Spleen (tissue), 11 donors: Measurements from ENCODE around the gene SCN1B. TPM values are rescaled to one million over a fixed set of nuclear protein-coding genes. Genes with fewer than 3 reads are reported as not detected.

ENCODE experiments used
- DNase-seq: peaks from one replicate; pipeline ENCODE4 v3.0.0-alpha.2; 2020
- H3K27ac ChIP-seq, 8 donors: fragments of 200-600 bp; sonication (generic) in 7 of 8; 1 replicate in 4 of 8; 2 replicates in 4 of 8; pipeline versions ENCODE4 v1.5.0 to v1.8.0; 2016 to 2021; ENCODE audit warnings: inconsistent platforms in 4 of 8, mild to moderate bottlenecking in 4 of 8, moderate library complexity in 1 of 8
- H3K27me3 ChIP-seq, 7 donors: fragments of 200-600 bp; sonication (generic) in 6 of 7; replicated peaks in 1 of 7; 1 replicate in 4 of 7; 2 replicates in 3 of 7; pipeline versions ENCODE4 v1.5.0 to v1.8.0; 2016 to 2021; ENCODE audit warnings: inconsistent platforms in 3 of 7, mild to moderate bottlenecking in 1 of 7
- H3K36me3 ChIP-seq, 6 donors: fragments of 200-600 bp; sonication (generic) in 5 of 6; 1 replicate in 4 of 6; 2 replicates in 2 of 6; pipeline versions ENCODE4 v1.5.0 to v1.8.0; 2016 to 2021; ENCODE audit warnings: inconsistent platforms in 2 of 6
- H3K4me1 ChIP-seq, 6 donors: fragments of 200-600 bp; sonication (generic) in 5 of 6; 1 replicate in 3 of 6; 2 replicates in 3 of 6; pipeline versions ENCODE4 v1.5.0 to v1.8.0; 2016 to 2021; ENCODE audit warnings: inconsistent platforms in 3 of 6
- H3K4me3 ChIP-seq, 8 donors: fragments of 200-600 bp; sonication (generic) in 7 of 8; 1 replicate in 4 of 8; 2 replicates in 4 of 8; pipeline versions ENCODE4 v1.5.0 to v1.8.0; 2016 to 2021; ENCODE audit warnings: inconsistent platforms in 4 of 8, mild to moderate bottlenecking in 4 of 8, moderate library complexity in 2 of 8
- H3K9me3 ChIP-seq, 8 donors: fragments of 200-600 bp; sonication (generic) in 7 of 8; 1 replicate in 4 of 8; 2 replicates in 4 of 8; pipeline versions ENCODE4 v1.5.0 to v1.8.0; 2016 to 2021; ENCODE audit warnings: inconsistent platforms in 4 of 8
- POLR2A ChIP-seq, 3 donors: fragments of 450-650 bp; IDR thresholded peaks; one replicate each; pipeline ENCODE4 v1.5.1; 2017; ENCODE audit warnings: antibody characterized with exemption in 3 of 3, mild to moderate bottlenecking in 1 of 3
- POLR2AphosphoS5 ChIP-seq, 3 donors: sonication (generic); formaldehyde crosslinking; IDR thresholded peaks; one replicate each; pipeline ENCODE4 v1.5.1; 2017; ENCODE audit warnings: antibody characterized with exemption in 3 of 3
- WGBS, 5 donors: extraction: QIAGEN DNeasy Blood & Tissue Kit in 3 of 5; methylation state at CpG; one replicate each; pipeline versions ENCODE4 v1.1.5 to v1.1.7; 2013 to 2018; 5-methylcytosine and 5-hydroxymethylcytosine counted together
- intact Hi-C: fragments of 100-400 bp; cut with DNase I; formaldehyde crosslinking; loops from one replicate; pipeline ENCODE4 v1.15.0; 2023; ENCODE audit warnings: low total_unique reads
- polyA plus RNA-seq, 3 donors: library from polyadenylated mRNA; stranded (reverse); fragments of 200-250 nt; gene quantifications; one replicate each; pipeline ENCODE4 v1.2.1, GENCODE V29; 2013
- total RNA-seq, 7 donors: library from RNA; depleted of rRNA in 3 of 7; stranded (reverse); fragments of >200 nt in 3 of 7; fragmentation: NEBNext Ultra II Directional in 4 of 7; extraction: Animal tissue kit (Norgen Biotek cat#: 25700) in 4 of 7; gene quantifications; one replicate each; pipeline versions ENCODE4 v1.1.0 to v1.2.1, GENCODE V29; 2016 to 2021
- TF ChIP-seq, protein P1 (sequence below), 11 experiments: fragments of 200-600 bp in 7 of 11; fragments of 450-650 bp in 4 of 11; sonication (generic) in 4 of 11; IDR thresholded peaks in 8 of 11; conservative IDR thresholded peaks in 3 of 11; 1 replicate in 7 of 11; 2 replicates in 4 of 11; pipeline versions ENCODE4 v1.4.0 to v1.8.0; 2016 to 2021; ENCODE audit warnings: antibody characterized with exemption in 11 of 11, inconsistent platforms in 4 of 11, mild to moderate bottlenecking in 1 of 11
- donor health status: healthy with polysubstance abuse.
- donor health status: DM: no; HTN: no; CAD: no; lungs with moderate emphysema.
- donor health status: DM: no; HTN: no; CAD: no.
- donor health status: Bipolar disorder and iron deficiency.
- donor health status: healthy.
- donor health status: DM: no; HTN: no; CAD: no.
- donor health status: DM: yes; HTN: yes; CAD: no.

SCN1B gene
- total and polyA plus RNA-seq, 10 donors: 3.7 to 28.1 (median 13.1) TPM

DNA sequence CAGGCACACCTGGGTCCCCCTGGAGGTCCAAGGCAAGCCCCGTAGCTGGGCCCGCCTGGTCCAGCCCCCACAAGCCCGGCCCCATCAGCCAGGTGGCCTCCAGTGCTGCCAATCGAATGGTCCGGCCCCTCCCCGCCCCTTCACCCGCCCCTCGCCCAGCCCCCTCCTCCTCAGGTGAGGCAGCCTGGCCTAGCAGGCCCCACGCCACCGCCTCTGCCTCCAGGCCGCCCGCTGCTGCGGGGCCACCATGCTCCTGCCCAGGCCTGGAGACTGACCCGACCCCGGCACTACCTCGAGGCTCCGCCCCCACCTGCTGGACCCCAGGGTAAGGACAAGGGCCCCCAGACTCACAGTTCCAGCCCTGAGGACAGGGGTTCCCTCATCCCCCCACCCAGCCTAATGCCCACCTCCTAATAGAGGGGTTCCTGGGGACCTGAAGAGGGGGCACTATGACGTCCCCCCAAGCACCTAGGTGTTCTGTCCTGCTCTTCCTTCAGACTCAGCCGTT lies 11.3 kb downstream of the SCN1B start, which contains the start of gene HPN:
HPN (plus strand) TSS at position 174 of the 508 bp plus-strand sequence. CDS start 786 bp downstream, outside the sequence.
- Histone ChIP-seq H3K4me1 (peaks cover 48 to 96% (median 79%) of the 10 kb centered on the region in 6 donors), H3K27me3 (peaks cover 0 to 25% (median 0%) of the 10 kb centered on the region in 7 donors), H3K36me3 (no peaks in the 10 kb centered on the region), H3K9me3 (no peaks in the 10 kb centered on the region), H3K27ac (peak within 1 kb of the TSS; percentile 15 to 82 (median 78)), H3K4me3 (peak within 1 kb of the TSS in 4 of 8 donors; percentile 28 to 60 (median 28))
- TF ChIP-seq POLR2A (IDR thresholded peaks at IDR 0.05) (no peak), POLR2AphosphoS5 (IDR thresholded peaks at IDR 0.05) (no peak)
- WGBS, 5 donors: 49 to 78% (median 68%) methylated on average over 9 to 19 of the region's 19 CpGs
- no peak for DNase-seq
- intact Hi-C loops: no loop called here

DNA sequence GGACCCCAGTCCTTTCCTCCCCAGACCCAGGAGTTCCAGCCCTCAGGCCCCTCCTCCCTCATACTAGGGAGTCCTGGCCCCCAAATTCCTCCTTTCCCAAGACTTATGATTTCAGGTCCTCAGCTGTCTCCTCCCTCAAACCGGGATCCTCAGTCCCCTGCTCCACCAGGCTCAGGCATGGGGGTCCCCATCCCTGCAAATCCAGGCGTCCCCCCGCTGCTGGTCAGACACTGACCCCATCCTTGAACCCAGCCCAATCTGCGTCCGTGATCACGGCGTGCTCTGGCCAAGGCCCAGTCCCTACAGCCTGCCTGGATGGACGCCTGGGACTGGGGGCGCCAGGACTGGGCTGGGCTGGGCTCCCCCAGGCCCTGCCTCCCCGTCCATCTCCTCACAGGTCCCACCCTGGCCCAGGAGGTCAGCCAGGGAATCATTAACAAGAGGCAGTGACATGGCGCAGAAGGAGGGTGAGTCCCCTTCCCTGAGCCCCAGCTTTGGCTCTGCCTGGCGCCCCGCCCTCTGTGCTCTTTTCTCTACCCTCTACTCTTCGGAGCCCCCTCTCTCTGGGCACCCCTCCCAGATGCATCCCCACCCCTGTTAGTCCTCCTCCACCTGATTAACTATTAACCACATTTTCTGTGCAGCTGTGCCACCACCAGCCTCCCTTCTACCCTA lies 11.9 kb downstream of the SCN1B start:
- WGBS, 5 donors: 60 to 87% (median 76%) methylated on average over 12 to 14 of the region's 14 CpGs
- Histone ChIP-seq H3K4me3 (no peak overlapping the region), H3K27ac (peak overlapping the region in 5 of 8 donors; percentile 46 to 82 (median 81)), H3K36me3 (no peaks in the 10 kb centered on the region), H3K4me1 (peaks cover 46 to 94% (median 76%) of the 10 kb centered on the region in 6 donors), H3K9me3 (no peaks in the 10 kb centered on the region), H3K27me3 (peaks cover 0 to 25% (median 0%) of the 10 kb centered on the region in 7 donors)
- no peak for DNase-seq
- intact Hi-C loops: no loop called here
- TF ChIP-seq, protein P1, sequence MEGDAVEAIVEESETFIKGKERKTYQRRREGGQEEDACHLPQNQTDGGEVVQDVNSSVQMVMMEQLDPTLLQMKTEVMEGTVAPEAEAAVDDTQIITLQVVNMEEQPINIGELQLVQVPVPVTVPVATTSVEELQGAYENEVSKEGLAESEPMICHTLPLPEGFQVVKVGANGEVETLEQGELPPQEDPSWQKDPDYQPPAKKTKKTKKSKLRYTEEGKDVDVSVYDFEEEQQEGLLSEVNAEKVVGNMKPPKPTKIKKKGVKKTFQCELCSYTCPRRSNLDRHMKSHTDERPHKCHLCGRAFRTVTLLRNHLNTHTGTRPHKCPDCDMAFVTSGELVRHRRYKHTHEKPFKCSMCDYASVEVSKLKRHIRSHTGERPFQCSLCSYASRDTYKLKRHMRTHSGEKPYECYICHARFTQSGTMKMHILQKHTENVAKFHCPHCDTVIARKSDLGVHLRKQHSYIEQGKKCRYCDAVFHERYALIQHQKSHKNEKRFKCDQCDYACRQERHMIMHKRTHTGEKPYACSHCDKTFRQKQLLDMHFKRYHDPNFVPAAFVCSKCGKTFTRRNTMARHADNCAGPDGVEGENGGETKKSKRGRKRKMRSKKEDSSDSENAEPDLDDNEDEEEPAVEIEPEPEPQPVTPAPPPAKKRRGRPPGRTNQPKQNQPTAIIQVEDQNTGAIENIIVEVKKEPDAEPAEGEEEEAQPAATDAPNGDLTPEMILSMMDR (IDR thresholded peaks at IDR 0.05 in 8 of 11, conservative IDR thresholded peaks at IDR 0.05 in 3 of 11): no peak
- peak in 1 of 3 donors; percentile 28 for TF ChIP-seq POLR2AphosphoS5 (IDR thresholded peaks at IDR 0.05)
- TF ChIP-seq POLR2A (IDR thresholded peaks at IDR 0.05): no peak

DNA sequence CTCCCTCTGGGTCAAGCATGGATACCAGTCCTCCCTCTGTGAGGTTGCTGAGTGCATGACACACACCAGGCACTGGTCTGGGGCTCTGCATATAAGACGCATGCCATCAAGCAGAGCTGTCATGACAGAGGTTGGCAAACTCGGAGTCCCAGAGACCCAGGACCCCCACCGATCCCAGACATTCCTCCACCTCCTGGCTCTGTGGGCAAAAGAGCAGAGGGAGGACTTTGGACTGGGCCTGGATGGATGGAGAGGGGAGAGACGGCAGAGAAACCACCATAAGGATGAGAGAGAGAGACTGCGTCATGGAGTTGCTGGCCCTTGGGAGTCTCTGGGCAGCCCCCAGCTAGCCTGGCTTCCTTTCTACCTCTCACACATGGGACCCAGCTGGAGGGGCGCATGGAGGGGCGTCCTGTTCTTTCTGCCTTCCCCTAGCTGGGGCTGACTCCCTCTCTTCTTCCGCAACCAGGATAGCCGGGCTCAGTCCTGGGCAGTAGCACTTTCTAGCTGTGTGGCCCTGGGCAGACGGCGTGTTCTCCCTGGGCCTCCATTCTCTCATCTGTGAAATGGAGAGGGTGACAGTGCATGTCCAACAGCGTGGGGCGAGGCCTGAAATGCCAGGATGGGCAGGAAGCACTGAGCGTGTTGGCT lies 12.8 kb downstream of the SCN1B start:
- intact Hi-C loops: no loop called here
- Histone ChIP-seq H3K4me1 (peaks cover 44 to 85% (median 67%) of the 10 kb centered on the region in 6 donors), H3K27ac (no peak overlapping the region), H3K27me3 (peaks cover 0 to 25% (median 0%) of the 10 kb centered on the region in 7 donors), H3K4me3 (no peak overlapping the region), H3K9me3 (no peaks in the 10 kb centered on the region), H3K36me3 (no peaks in the 10 kb centered on the region)
- TF ChIP-seq POLR2A (IDR thresholded peaks at IDR 0.05) (no peak), POLR2AphosphoS5 (IDR thresholded peaks at IDR 0.05) (no peak)
- TF ChIP-seq, protein P1 (IDR thresholded peaks at IDR 0.05 in 8 of 11, conservative IDR thresholded peaks at IDR 0.05 in 3 of 11): no peak
- 83 to 96% (median 89%) methylated on average over 14 of the region's 14 CpGs for WGBS, 5 donors
- no peak for DNase-seq

DNA sequence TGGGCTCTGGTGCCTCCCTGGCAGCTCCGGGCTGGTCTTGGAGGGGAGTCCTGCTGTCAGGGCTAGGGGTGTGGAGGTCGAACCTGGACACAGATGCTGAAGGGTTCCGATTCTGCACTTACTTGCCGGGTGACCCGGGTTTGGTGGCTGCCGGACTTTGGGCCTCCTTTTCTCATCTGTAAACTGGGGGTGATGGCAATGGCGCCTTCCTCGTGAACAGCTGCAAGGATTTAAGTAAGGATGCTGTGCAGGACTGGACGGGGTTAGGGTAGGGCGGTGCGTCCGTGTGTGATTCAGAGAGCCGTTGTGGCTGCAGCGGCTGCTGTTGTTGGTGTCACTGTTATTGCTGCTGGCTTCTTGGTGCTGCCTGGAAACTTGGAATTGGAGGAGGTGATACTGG lies 13.6 kb downstream of the SCN1B start:
- Histone ChIP-seq H3K4me3 (no peak overlapping the region), H3K4me1 (peaks cover 37 to 77% (median 59%) of the 10 kb centered on the region in 6 donors), H3K27ac (no peak overlapping the region), H3K9me3 (no peaks in the 10 kb centered on the region), H3K27me3 (peaks cover 0 to 25% (median 0%) of the 10 kb centered on the region in 7 donors), H3K36me3 (no peaks in the 10 kb centered on the region)
- no peak for DNase-seq
- 87 to 96% (median 90%) methylated on average over 14 of the region's 14 CpGs for WGBS, 5 donors
- intact Hi-C loops: no loop called here
- TF ChIP-seq POLR2A (IDR thresholded peaks at IDR 0.05): no peak
- TF ChIP-seq, protein P1 (IDR thresholded peaks at IDR 0.05 in 8 of 11, conservative IDR thresholded peaks at IDR 0.05 in 3 of 11): no peak
- no peak for TF ChIP-seq POLR2AphosphoS5 (IDR thresholded peaks at IDR 0.05)
